Endothelial cell of umbilical vein (primary cell): ENCODE measurements around the gene FCRL3. TPM values are rescaled to one million over a fixed set of nuclear protein-coding genes. Genes with fewer than 3 reads are reported as not detected.

Source experiments
- BruUV-seq: library from RNA; stranded (reverse); fragments of 400-500 nt; replicated peaks from 2 replicates; lab custom pipeline; 2021; lab: Mats Ljungman, UMichigan
- CTCF ChIA-PET: fragments of 300-600, 350-600 bp; sonication (Branson Sonifier 250); formaldehyde crosslinking; loops from one replicate; lab custom pipeline; 2021; ENCODE audit warnings: antibody characterized with exemption, inconsistent platforms; lab: Charles Lee
- POLR2A ChIA-PET: fragments of 300-600, 350-600 bp; sonication (Branson Sonifier 250); formaldehyde crosslinking; loops from one replicate; lab custom pipeline; 2021; ENCODE audit warnings: antibody characterized with exemption, inconsistent platforms; lab: Charles Lee
- DNase-seq: peaks from one replicate; pipeline ENCODE4 v3.0.0-alpha.2; 2011; ENCODE audit warnings: low read depth, low spot score
- FAIRE-seq: peaks from 2 replicates; lab custom pipeline; 2011; peaks lifted over from hg19 to GRCh38; lab: Jason Lieb, UNC
- H2AFZ ChIP-seq: 2 replicates; pipeline ENCODE4 v1.6.0; 2012; ENCODE audit warnings: low read depth, low read length, control low read depth, inconsistent platforms
- H3K27ac ChIP-seq: 2 replicates; pipeline ENCODE4 v1.5.1; 2011; ENCODE audit warnings: low read depth, mild to moderate bottlenecking, control low read depth, low read length, moderate library complexity; ENCODE audit not compliant: insufficient read depth
- H3K27me3 ChIP-seq, 2 experiments: 2 replicates each; pipeline versions ENCODE4 v1.6.0 to v1.6.1; 2011; ENCODE audit warnings: low read length in 2 of 2, mixed read lengths in 1 of 2; ENCODE audit not compliant: control insufficient read depth in 2 of 2, insufficient read depth in 2 of 2
- H3K36me3 ChIP-seq, 2 experiments: 2 replicates in 1 of 2; 3 replicates in 1 of 2; pipeline ENCODE4 v1.5.1; 2011; ENCODE audit warnings: low read length in 2 of 2, mild to moderate bottlenecking in 1 of 2, moderate library complexity in 1 of 2; ENCODE audit not compliant: control insufficient read depth in 2 of 2, insufficient read depth in 2 of 2; ENCODE audit errors: extremely low read depth in 1 of 2
- H3K4me1 ChIP-seq: 3 replicates; pipeline ENCODE4 v1.5.1; 2011; ENCODE audit warnings: mild to moderate bottlenecking, low read length; ENCODE audit not compliant: control insufficient read depth, insufficient read depth; ENCODE audit errors: extremely low read depth
- H3K4me2 ChIP-seq: 2 replicates; pipeline ENCODE4 v1.6.1; 2011; ENCODE audit warnings: low read length, control low read depth, mixed read lengths; ENCODE audit not compliant: insufficient read depth
- H3K4me3 ChIP-seq, 3 experiments: fragments of 200-600 bp in 1 of 3; sonication (generic), shearing (Covaris generic) in 1 of 3; replicated peaks in 1 of 3; 2 replicates each; pipeline ENCODE4 v1.5.1; 2011 to 2016; ENCODE audit warnings: control low read depth in 3 of 3, low read length in 3 of 3, mild to moderate bottlenecking in 2 of 3, inconsistent platforms in 1 of 3, low read depth in 1 of 3, moderate library complexity in 1 of 3; ENCODE audit not compliant: insufficient read depth in 1 of 3
- H3K79me2 ChIP-seq: 2 replicates; pipeline ENCODE4 v1.6.0; 2012; ENCODE audit warnings: low read length, inconsistent platforms; ENCODE audit not compliant: control insufficient read depth, insufficient read depth
- H3K9ac ChIP-seq: replicated peaks from 2 replicates; pipeline ENCODE3; 2011; ENCODE audit warnings: low read length, control low read depth; ENCODE audit not compliant: insufficient read depth; ENCODE audit errors: extremely low read depth
- H3K9me1 ChIP-seq: replicated peaks from 3 replicates; pipeline ENCODE4 v1.6.0; 2011; ENCODE audit warnings: mild to moderate bottlenecking, low read length; ENCODE audit not compliant: control insufficient read depth, insufficient read depth; ENCODE audit errors: extremely low read depth
- H3K9me3 ChIP-seq: replicated peaks from 2 replicates; pipeline ENCODE4 v1.5.1; 2012; ENCODE audit warnings: low read length, inconsistent platforms; ENCODE audit not compliant: control insufficient read depth, insufficient read depth
- H4K20me1 ChIP-seq: replicated peaks from 2 replicates; pipeline ENCODE3; 2011; ENCODE audit warnings: mild to moderate bottlenecking, low read length; ENCODE audit not compliant: control insufficient read depth, insufficient read depth; ENCODE audit errors: extremely low read depth
- EZH2 ChIP-seq: IDR thresholded peaks from 2 replicates; pipeline ENCODE4 v1.6.1; 2012; ENCODE audit warnings: borderline replicate concordance, low read depth, mild to moderate bottlenecking, moderate library complexity, low read length, inconsistent platforms; ENCODE audit not compliant: severe bottlenecking
- FOS ChIP-seq: IDR thresholded peaks from 2 replicates; pipeline ENCODE4 v1.6.1; 2011; ENCODE audit warnings: mild to moderate bottlenecking, low read length, moderate library complexity, borderline replicate concordance; ENCODE audit not compliant: insufficient read depth
- GATA2 ChIP-seq: IDR thresholded peaks from 2 replicates; pipeline ENCODE4 v1.7.0; 2011; ENCODE audit warnings: low read depth, mild to moderate bottlenecking, moderate library complexity, mixed read lengths, low read length; ENCODE audit not compliant: insufficient read length, insufficient read depth
- JUN ChIP-seq: IDR thresholded peaks from 2 replicates; pipeline ENCODE4 v1.6.1; 2011; ENCODE audit warnings: borderline replicate concordance, low read depth; ENCODE audit not compliant: insufficient read length, insufficient read depth
- MYC ChIP-seq: IDR thresholded peaks from one replicate; pipeline ENCODE4 v1.6.1; 2011; ENCODE audit warnings: mild to moderate bottlenecking, low read depth, low read length
- POLR2A ChIP-seq: IDR thresholded peaks from 2 replicates; pipeline ENCODE4 v1.6.1; 2012; ENCODE audit warnings: low read depth, mild to moderate bottlenecking, control low read depth, low read length
- POLR2AphosphoS5 ChIP-seq: IDR thresholded peaks from 2 replicates; pipeline ENCODE4 v1.6.1; 2012; ENCODE audit warnings: low read depth, mild to moderate bottlenecking, control low read depth, low read length, moderate library complexity; ENCODE audit not compliant: insufficient read depth
- dilution Hi-C: fragments of 300-500 bp; cut with MboI; formaldehyde crosslinking; loops from one replicate; pipeline ENCODE4 v1.15.0; 2019; ENCODE audit warnings: low sequenced_read_pairs; ENCODE audit not compliant: extremely low pct_ligation_motif_present
- intact Hi-C: fragments of 100-400 bp; cut with micrococcal nuclease; formaldehyde crosslinking; loops from one replicate; pipeline ENCODE4 v1.10.0; 2022
- polyA plus RNA-seq, 4 experiments: library from polyadenylated mRNA; depleted of rRNA in 3 of 4; stranded (reverse) in 3 of 4; unstranded in 1 of 4; fragments of >200 nt; gene quantifications; 2 replicates each; pipeline versions ENCODE4 v1.2.1 to v1.2.3, GENCODE V29; 2011 to 2012; ENCODE audit warnings: missing spikeins in 1 of 4
- total RNA-seq: library from RNA; stranded (reverse); gene quantifications from 2 replicates; pipeline ENCODE4 v1.2.3, GENCODE V29; 2021
- TF ChIP-seq, protein P1 (sequence below), 2 donors: IDR thresholded peaks; 1 replicate in 1 of 2; 2 replicates in 1 of 2; pipeline ENCODE4 v1.5.1; 2011; ENCODE audit warnings: low read length in 2 of 2, mild to moderate bottlenecking in 2 of 2, moderate library complexity in 2 of 2, control low read depth in 1 of 2, inconsistent platforms in 1 of 2, low read depth in 1 of 2; ENCODE audit not compliant: insufficient read depth in 1 of 2; ENCODE audit errors: extremely low read depth in 1 of 2
- TF ChIP-seq, protein P2 (sequence below): IDR thresholded peaks from 2 replicates; pipeline ENCODE4 v1.6.1; 2011; ENCODE audit not compliant: insufficient read depth, insufficient read length

The FCRL3 gene
- total and polyA plus RNA-seq, 2 donors (not counting 3 experiments of a cell fraction or from before 2014, with no cell fraction given), result not detected

DNA sequence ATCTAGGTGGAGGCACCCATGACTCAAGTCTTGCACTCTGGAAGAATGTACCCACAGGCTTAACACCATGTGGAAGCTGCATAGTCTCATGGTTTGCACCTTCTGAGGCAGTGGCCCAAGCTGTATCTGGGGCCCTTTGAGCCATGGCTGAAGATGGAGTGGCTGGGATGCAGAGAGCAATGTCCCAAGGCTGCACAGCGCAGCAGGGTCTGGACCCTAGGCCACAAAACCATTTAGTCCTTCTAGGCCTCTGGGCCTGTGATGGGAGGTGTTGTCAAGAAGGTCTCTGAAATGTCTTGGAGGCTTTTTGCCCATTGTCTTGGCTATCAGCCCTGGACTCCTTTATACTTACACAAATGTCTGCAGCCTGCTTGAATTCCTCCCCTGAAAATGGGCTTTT, 21.4 kb upstream of the FCRL3 start:
- Histone ChIP-seq H3K9me3 (no peaks in the 10 kb centered on the region), H3K27me3 (no peaks in the 10 kb centered on the region), H3K27ac (no peak overlapping the region), H3K4me3 (no peak overlapping the region), H3K36me3 (no peaks in the 10 kb centered on the region), H4K20me1 (no peaks in the 10 kb centered on the region), H3K9me1 (no peaks in the 10 kb centered on the region), H3K4me1 (no peaks in the 10 kb centered on the region), H3K9ac (no peak overlapping the region), H3K4me2 (no peak overlapping the region), H3K79me2 (no peaks in the 10 kb centered on the region), H2AFZ (no peak overlapping the region)
- intact Hi-C loops, result no loop called here
- ChIA-PET POLR2A (no interaction called here), CTCF (no interaction called here)
- dilution Hi-C loops, result no loop called here
- no peak for TF ChIP-seq POLR2A
- TF ChIP-seq, protein P1, sequence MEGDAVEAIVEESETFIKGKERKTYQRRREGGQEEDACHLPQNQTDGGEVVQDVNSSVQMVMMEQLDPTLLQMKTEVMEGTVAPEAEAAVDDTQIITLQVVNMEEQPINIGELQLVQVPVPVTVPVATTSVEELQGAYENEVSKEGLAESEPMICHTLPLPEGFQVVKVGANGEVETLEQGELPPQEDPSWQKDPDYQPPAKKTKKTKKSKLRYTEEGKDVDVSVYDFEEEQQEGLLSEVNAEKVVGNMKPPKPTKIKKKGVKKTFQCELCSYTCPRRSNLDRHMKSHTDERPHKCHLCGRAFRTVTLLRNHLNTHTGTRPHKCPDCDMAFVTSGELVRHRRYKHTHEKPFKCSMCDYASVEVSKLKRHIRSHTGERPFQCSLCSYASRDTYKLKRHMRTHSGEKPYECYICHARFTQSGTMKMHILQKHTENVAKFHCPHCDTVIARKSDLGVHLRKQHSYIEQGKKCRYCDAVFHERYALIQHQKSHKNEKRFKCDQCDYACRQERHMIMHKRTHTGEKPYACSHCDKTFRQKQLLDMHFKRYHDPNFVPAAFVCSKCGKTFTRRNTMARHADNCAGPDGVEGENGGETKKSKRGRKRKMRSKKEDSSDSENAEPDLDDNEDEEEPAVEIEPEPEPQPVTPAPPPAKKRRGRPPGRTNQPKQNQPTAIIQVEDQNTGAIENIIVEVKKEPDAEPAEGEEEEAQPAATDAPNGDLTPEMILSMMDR (IDR thresholded peaks at IDR 0.05; ENCODE audit: extremely low read depth in 1 of 2, insufficient read depth in 1 of 2, low read depth in 1 of 2, low read length in 2 of 2), result no peak
- no peak for TF ChIP-seq JUN
- no peak for TF ChIP-seq MYC
- TF ChIP-seq EZH2, result no peak
- no peak for TF ChIP-seq GATA2
- TF ChIP-seq, protein P2, sequence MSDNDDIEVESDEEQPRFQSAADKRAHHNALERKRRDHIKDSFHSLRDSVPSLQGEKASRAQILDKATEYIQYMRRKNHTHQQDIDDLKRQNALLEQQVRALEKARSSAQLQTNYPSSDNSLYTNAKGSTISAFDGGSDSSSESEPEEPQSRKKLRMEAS, result no peak
- TF ChIP-seq FOS, result no peak
- no peak for TF ChIP-seq POLR2AphosphoS5
- FAIRE-seq, result no peak
- no TSS peak for BruUV-seq
- DNase-seq, result no peak
